Amniotic stem cell (primary cell): ENCODE measurements around the gene TGFBR2.
A peak's percentile ranks its signal among the peaks of the same experiment; 100 is the strongest.
"Not testable (repeated sequence)": the region's sequence is repeated elsewhere in the genome, so short reads cannot be mapped to it uniquely, and the experiment has no call there.

ENCODE experiments used
- DNase-seq: peaks from one replicate; lab custom pipeline; 2025; lab: John Stamatoyannopoulos, UW

The TGFBR2 gene

GRCh38 chr3:30657914-30658313, 51.5 kb downstream of the TGFBR2 start:
- DNase-seq: no peak

DNA sequence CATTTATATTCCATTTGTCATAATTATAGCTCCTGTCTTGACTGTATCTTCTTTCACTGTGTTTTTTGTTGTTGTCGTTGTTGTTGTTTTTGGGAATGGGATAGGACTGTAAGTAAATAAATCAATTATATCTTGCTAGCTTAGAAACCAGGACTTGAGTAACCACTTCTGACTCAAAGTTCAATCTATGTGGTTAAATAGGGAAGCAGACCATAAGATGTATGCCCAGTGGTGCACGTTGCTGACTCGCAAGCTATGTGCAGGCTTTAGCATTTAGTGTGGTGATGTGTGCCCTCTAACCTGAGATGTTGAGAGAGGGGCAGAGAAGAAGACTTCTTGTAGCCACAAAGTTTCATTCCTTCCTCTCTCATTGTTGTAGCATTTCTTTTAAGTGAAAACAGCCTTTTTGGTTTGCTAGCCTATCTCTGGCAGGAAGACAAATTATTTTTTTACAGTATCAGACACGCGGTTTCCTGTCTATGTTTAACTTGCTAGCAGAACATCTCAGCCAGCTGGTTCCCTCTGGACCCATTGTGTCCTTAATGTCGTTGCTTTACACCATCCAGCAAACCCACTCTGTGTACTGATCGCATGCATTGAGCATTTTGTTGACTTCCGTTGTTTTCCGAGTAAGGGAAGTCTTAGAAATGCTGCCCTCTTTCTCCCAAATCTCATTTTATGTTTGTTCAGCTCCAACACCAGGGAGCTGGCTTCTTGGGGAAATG, 52.1 kb downstream of the TGFBR2 start:
- DNase-seq: no peak

- DNase-seq: peak; percentile 85
These were observed 53.1 kb downstream of the TGFBR2 start for GRCh38 chr3:30659270-30660130.

GRCh38 chr3:30660136-30660535, 53.7 kb downstream of the TGFBR2 start:
- DNase-seq: no peak

DNA sequence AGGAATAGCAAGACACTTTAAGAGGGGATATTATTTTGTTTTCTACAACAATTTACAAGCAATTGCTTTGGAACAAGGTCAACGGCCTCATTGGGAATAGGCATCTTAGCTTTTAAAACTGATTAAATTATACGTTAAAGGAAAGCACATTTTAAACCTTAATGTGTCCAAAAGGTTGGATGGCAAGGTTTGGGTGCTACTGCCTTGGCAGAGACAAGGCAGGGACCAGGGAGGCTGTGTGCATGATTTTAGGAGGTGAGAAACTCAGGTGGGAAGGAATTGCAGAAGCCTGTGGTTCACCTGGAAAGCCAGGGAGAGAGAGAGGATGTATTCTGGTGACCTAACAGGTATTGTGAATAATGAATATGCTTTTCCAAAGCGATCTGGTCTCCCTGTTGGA, 54.3 kb downstream of the TGFBR2 start:
- DNase-seq: no peak

DNA sequence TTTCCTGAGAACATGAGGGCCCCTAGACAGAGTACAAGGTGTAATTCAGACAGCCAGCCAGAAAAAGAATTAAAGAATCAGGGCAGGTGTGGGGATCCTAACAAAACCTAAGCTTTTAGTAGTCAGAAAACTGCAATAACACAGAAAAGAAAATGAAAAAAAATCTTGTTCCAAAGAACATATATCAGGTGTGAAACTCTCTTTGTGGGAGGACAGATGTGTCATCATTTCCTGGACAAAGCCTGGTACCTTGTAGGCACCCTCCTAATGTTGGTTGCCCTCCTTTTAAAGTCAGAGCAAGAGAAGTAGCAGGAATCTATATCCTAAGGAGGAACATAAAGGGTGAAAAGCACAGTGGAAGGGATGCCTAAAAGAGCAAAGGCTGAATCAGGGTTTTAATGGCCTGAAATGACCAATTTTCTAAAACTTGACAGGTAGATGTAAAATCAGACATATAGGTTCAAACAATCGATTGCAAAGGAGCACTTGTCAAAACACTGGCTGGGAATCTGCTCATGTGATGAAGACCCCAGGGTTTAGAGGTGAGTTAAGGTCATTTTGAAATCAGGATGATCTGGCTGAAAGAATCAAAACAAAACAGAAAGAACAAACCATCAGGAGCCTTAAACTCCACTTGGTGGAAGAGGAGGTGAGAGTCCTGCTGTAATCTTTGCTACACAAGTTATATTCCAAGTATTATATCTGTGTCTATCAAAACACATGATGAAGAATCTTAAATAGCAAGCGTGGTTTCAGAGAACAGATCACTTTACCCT, 54.9 kb downstream of the TGFBR2 start:
- DNase-seq: no peak

GRCh38 chr3:30662836-30663235, 56.4 kb downstream of the TGFBR2 start:
- DNase-seq: no peak

- no peak for DNase-seq
These were observed 57.3 kb downstream of the TGFBR2 start for GRCh38 chr3:30663533-30664241.

DNA sequence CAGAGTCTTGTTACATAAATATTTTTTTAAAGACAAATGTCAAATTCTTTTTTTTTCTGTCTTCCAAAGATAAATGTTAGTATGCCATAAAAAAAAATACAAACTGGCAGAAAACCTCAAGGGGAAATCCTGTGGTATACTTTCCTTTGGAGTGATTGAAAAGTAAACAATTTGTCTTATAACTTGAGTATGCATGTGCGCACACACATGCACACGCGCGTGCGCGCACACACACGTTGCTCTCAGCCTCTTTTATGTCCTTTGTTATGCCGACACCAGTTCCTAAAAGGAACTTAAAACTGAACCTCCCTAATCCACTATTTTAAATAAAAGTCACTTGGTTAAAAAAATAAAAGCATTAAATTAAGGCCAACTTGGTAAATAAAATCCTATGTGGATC, 58.1 kb downstream of the TGFBR2 start:
- DNase-seq: no peak

- DNase-seq: no peak
These were observed 58.5 kb downstream of the TGFBR2 start for GRCh38 chr3:30664884-30665283.

GRCh38 chr3:30665539-30665938, 59.1 kb downstream of the TGFBR2 start:
- no peak for DNase-seq

DNA sequence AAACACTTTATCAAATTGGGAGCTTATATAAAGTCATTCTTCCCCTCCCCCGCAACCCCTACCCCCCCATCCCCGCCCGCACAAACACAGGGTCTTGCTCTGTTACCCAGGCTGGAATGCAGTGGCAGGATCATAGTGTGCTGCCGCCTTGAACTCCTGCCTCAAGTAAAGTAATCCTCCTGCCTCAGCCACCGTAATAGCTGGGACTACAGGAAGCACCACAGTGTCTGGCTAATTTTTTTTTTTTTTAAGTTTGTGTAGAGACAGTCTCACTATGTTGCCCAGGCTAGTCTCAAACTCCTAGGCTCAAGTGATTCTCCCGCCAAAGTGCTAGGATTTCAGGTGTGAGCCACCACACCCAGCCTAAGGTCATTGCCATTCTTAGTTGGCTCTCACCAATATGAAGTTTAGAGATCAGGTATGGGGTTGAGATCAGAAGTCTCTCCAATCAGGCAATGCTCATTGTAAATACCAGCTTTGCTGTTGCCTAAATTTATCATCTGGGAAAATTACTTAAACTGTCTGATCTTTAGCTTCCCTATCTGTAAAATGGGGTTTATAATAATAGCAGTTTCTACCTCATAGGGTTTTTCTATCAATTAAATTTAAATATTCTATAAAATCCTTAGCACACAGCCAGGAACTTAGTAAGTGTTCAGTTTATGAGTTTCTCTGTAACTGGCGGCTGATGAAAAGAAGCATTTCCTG, 60.3 kb downstream of the TGFBR2 start:
- no peak for DNase-seq

GRCh38 chr3:30667280-30667651, 60.9 kb downstream of the TGFBR2 start:
- no peak for DNase-seq

GRCh38 chr3:30668051-30668609, 61.7 kb downstream of the TGFBR2 start:
- no peak for DNase-seq

GRCh38 chr3:30669360-30669934, 63.0 kb downstream of the TGFBR2 start:
- DNase-seq: not testable (repeated sequence)

GRCh38 chr3:30670292-30670691, 63.9 kb downstream of the TGFBR2 start:
- no peak for DNase-seq

GRCh38 chr3:30671527-30672286, 65.3 kb downstream of the TGFBR2 start:
- no peak for DNase-seq

DNA sequence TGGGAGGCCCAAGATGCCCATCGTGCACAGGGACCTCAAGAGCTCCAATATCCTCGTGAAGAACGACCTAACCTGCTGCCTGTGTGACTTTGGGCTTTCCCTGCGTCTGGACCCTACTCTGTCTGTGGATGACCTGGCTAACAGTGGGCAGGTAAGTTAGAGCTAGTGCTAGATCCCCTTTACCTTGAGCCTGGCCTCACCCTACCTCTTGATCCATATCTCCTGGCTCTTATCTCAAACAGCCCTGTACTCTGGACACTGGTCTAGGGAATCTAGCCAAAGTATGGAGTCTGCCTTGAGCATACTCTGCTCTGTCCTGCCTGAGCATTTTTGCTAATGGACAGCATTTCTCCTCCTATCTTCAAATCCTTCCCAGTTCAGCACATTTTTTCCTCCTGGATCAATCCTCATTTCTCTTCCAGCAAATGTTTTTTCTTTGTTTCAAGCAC, 65.9 kb downstream of the TGFBR2 start:
- DNase-seq: no peak

DNA sequence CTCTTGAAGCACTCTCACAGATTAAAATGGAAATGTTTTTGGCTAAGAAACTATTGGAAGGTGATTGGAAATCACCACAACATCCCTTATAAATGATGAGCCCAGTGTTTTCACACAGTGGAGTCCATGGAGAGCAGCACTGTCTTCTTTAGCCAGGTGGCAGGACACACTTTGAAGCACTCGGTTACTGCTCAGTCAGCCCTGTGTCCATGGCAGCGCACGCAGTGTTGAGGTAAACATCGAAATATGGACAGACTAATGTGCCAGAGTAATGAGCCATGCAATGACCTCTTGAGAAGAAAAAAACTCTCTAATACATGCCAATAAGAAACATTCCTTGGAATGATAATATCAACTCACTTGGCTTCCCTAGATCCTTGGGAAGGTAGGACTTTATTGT, 66.6 kb downstream of the TGFBR2 start:
- DNase-seq: no peak
